MM.1S (cell line): ENCODE data around the gene GATA2.

ENCODE experiments used
- EZH2 ChIP-seq: fragments of 300-600 bp; sonication (generic); optimal IDR thresholded peaks from 2 replicates; pipeline ENCODE3; 2017; ENCODE audit warnings: low read depth, mild to moderate bottlenecking, antibody characterized with exemption, low read length, mixed read lengths
- EZH2phosphoT487 ChIP-seq: fragments of 300-600 bp; sonication (generic); IDR thresholded peaks from 2 replicates; pipeline ENCODE4 v1.6.1; 2018; ENCODE audit warnings: antibody characterized with exemption, low read length
- TF ChIP-seq, protein P1 (sequence below): fragments of 300-600 bp; sonication (generic); IDR thresholded peaks from 2 replicates; pipeline ENCODE4 v1.5.1; 2016; ENCODE audit warnings: antibody characterized with exemption, low read length, mixed read lengths

DNA sequence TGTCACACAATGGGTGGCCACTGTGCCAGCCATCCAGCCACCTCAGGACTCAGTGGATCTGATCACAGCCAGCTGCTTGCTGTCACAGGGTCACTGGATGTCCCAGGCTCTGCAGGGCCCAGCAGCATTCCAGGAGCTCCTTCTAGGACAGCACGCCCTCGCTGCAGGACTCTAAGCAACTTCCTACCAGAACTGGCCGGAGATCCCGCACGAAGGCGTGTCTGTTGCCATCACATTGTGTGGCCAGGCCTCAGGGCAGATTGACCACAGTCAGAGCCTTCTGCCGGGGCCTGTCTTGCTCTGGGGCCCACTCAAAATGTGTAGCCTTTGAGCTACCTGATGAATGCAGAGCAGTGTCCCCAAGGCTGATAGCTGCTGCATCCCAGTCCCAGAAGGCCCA is 50.9 kb downstream of the GATA2 start:
- TF ChIP-seq, protein P1, sequence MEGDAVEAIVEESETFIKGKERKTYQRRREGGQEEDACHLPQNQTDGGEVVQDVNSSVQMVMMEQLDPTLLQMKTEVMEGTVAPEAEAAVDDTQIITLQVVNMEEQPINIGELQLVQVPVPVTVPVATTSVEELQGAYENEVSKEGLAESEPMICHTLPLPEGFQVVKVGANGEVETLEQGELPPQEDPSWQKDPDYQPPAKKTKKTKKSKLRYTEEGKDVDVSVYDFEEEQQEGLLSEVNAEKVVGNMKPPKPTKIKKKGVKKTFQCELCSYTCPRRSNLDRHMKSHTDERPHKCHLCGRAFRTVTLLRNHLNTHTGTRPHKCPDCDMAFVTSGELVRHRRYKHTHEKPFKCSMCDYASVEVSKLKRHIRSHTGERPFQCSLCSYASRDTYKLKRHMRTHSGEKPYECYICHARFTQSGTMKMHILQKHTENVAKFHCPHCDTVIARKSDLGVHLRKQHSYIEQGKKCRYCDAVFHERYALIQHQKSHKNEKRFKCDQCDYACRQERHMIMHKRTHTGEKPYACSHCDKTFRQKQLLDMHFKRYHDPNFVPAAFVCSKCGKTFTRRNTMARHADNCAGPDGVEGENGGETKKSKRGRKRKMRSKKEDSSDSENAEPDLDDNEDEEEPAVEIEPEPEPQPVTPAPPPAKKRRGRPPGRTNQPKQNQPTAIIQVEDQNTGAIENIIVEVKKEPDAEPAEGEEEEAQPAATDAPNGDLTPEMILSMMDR = no peak
- no peak for TF ChIP-seq EZH2
- no peak for TF ChIP-seq EZH2phosphoT487
